SU-DHL-6 (cell line): ENCODE measurements around the gene AFF2.

Source experiments
- CTCF ChIP-seq: fragments of 200-600 bp; sonication (generic); IDR thresholded peaks from one replicate; pipeline ENCODE4 v1.5.1; 2017; ENCODE audit warnings: antibody characterized with exemption, mild to moderate bottlenecking, low read length, moderate library complexity; ENCODE audit not compliant: insufficient read depth, poor library complexity, severe bottlenecking
- EZH2phosphoT487 ChIP-seq: fragments of 200-600 bp; sonication (generic), shearing (Covaris generic); conservative IDR thresholded peaks from 2 replicates; pipeline ENCODE4 v1.6.1; 2018; ENCODE audit warnings: mild to moderate bottlenecking, antibody characterized with exemption, low read length, moderate library complexity, mixed read lengths

GRCh38 chrX:148904421-148905111 is 404.1 kb downstream of the AFF2 start:
- TF ChIP-seq CTCF (no peak), EZH2phosphoT487 (no peak)
